HG02970 (cell line): ENCODE data around the gene DNAAF1.
"Not testable (repeated sequence)": the region's sequence is repeated elsewhere in the genome, so short reads cannot be mapped to it uniquely, and the experiment has no call there.

ENCODE experiments used
- ATAC-seq: cut with Tn5 transposase; IDR thresholded peaks from one replicate; pipeline ENCODE4 v1.9.1; 2021; ENCODE audit warnings: mild to moderate bottlenecking, moderate library complexity, moderate number of reproducible peaks; ENCODE audit not compliant: unreplicated experiment, low FRiP score

Gene DNAAF1

DNA sequence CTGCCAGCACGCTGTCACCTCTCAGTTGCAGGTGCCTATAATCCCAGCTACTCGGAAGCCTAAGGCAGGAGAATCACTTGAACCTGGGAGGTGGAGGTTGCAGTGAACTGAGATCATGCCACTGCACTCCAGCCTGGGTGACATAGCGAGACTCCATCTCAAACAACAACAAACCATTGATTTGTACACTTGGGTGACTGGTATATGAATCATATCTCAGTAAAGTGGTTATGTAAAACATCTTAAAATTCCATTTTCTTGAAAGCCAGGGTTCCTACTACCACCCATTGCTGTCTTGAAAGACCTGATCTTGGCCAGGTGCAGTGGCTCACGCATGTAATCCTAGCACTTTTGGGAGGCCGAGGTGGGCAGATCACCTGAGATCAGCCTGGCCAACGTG, 60.0 kb downstream of the DNAAF1 start:
- ATAC-seq, result not testable (repeated sequence)

DNA sequence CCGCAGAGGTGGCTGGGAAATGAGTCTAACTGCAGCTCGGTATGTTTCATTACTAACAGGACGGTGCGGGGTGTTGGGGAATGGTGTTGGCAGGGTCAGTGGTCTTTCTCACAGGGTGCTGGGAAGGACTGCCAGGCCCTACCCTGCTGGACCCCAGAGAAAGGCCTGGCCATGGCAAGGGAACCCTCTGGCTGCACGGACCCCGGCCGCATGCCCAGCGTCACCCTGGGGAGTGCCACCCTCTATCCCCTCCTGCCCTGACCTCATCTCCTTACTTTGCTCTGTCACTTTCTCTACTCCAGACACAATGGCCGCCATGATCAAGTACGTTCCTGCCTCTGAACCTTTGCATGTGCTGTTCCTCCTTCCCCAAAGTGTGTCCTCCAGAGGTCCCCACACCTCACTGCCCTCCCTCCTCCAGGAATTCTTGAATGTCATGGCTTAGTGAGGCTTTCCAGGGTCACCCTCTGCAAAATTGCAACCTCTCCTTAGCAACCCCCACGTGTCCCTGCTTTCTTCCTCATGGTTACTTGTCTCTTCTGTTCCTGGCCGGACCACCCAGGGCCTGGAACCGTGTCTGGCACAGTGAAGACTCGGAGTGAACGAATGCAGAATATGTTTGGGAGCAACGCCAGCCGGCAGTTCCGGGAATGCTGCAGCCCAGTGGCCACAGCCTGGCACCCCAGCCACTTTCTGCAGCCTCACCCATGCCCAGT, 61.0 kb downstream of the DNAAF1 start:
- ATAC-seq, result no peak

DNA sequence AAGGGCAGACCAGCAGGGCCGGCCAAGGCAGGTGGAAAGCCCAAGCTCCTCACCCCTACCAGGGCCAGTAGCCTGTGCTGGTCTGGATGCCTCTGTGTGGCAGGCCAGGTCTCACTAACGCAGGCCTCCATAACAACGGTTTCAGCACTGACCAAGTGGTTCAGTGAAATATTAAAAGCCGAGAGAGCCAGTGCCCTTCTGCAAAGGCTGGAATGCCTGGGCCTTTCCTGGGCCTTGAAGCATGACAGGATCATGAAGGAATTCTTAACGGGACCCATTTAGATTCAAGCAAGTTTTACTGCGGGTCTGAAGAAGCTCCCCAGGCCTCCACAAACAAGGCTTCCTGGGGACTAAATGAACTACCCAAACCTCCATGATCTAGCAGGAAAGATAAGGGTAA, 62.1 kb downstream of the DNAAF1 start:
- ATAC-seq, result no peak

- ATAC-seq, result no peak
These were observed 62.8 kb downstream of the DNAAF1 start for GRCh38 chr16:84207879-84208278.

- no peak for ATAC-seq
These were observed 64.9 kb downstream of the DNAAF1 start for GRCh38 chr16:84209989-84210388.

DNA sequence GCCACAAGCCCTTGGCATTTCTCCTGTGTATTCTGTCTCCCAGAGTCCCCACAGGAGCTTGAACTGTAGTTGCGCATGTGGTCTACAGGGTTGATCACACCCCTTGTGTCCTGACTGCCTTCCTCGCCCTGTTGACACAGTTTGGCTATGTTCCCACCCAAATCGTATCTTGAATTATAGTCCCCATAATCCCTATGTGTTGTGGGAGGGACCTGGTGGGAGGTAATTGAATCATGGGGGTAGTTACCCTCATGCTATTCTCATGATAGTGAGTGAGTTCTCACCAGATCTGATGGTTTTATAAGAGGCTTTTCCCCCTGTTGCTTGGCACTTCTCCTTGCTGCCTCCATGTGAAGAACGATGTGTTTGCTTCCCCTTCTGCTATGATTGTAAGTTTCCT, 67.0 kb downstream of the DNAAF1 start:
- no peak for ATAC-seq

DNA sequence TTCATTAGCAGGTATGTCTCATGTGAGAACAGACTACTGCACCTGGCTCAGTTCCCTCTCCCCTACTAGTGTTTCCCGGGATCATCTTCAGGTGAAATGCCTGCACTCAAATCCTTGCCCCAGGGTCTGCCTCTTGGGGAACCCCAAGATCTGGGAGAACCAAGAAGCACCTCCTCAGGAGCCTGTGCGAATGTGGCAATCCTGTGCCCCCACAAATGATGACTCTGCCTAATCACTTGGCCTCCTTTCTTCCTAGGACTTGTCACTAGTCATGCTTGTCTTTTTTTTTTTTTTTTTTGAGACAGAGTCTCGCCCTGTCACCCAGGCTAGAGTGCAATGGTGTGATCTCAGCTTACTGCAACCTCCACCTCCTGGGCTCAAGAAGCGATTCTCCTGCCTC, 67.5 kb downstream of the DNAAF1 start:
- ATAC-seq, result no peak

GRCh38 chr16:84214451-84215066, 69.5 kb downstream of the DNAAF1 start:
- ATAC-seq, result no peak

DNA sequence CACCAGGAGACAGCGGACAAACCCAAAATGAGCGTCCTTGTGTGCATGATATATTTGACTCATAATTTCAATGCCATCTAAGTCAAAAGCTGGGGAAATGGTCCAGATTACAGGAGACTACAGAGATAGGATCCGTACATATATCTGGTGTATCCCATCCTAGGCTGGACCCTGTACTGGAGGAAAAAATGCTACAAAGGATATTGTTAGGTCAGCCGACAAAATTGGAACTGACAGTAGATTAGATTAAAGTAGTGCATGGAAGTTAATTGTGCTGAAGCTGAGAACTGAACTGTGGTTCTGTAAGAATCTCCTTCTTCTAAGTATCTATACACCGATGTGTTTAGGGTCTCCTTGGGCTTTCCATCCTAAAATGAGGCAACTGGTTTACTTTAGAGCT, 70.4 kb downstream of the DNAAF1 start:
- no peak for ATAC-seq

DNA sequence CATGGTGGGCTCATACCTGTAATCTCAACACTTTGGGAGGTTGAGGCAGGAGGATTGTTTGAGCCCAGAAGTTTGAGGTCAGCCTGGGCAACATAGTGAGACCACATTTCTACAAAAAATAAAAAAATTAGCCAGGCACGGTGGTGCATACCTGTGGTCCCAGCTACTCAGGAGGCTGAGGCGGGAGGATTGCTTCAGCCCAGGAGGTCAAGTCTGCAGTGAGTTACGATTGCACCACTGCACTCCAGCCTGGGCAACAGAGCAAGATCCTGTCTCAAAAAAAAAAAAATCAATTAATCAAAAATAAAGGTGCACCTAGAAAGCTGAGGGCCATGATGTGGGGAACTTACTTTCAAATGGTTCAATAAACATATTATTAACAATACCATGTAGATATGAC, 71.0 kb downstream of the DNAAF1 start:
- not testable (repeated sequence) for ATAC-seq

GRCh38 chr16:84218176-84218823, 73.2 kb downstream of the DNAAF1 start:
- ATAC-seq, result no peak

GRCh38 chr16:84218956-84219355, 73.8 kb downstream of the DNAAF1 start:
- ATAC-seq, result no peak

GRCh38 chr16:84220851-84221250, 75.7 kb downstream of the DNAAF1 start:
- no peak for ATAC-seq

DNA sequence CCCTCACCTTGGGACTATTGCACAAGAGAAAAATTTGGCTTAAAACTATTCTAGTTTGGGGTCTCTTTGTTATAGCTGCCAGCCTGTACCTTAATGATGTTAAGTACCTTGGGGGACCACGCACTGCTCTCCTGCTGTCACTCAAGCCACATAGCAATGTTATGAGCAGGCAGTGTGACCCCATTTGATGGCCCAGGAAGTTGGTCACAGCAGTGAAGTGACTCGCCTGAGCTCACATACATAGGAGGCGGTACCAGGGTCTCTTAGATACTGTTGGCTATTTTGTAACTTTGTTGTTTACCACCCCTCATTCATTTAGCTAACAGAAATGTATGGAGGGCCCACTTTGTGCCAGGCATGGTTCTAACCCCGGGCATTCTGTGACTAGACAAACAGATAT, 78.3 kb downstream of the DNAAF1 start:
- no peak for ATAC-seq

DNA sequence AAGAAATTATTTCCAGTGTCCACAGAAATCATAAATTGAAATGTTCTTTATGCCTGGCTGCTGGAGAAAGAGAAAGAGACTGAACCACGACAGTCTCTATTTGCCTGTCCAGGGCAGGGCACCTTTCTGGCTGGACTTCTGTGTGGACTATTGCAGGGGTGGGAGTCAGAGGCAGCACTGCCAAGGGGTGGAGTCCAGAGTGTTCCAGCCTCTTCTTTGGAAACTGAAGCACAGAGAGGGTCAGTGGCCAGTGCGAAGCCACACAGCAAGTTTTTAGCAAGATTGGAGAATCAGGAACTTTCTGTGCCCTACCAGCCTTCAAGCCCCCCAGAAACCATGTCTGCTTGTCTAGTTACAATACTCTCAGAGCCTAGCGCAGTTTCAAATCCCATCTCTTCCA, 79.4 kb downstream of the DNAAF1 start:
- ATAC-seq, result no peak

GRCh38 chr16:84225126-84225525, 80.0 kb downstream of the DNAAF1 start:
- no peak for ATAC-seq

GRCh38 chr16:84225571-84225970, 80.5 kb downstream of the DNAAF1 start:
- no peak for ATAC-seq

DNA sequence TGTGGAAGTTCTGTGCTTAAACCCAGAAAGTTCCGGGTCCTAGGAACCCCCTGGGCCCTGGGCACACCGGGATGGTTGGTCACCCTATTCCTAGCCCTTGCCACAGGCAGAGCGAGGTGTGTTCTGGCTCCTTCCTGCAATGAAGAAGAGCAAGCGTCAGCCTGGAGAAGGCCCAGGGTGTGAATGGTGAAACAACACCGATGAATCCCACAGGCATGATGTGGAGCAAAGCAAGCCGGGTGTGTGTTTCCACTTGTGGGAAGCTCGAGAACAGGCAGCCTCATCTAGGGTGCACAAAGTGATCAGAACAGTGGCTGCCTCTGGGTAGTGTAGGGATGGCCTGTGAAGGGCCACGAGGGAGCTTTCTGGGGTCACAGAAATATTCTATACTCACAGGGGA, 80.9 kb downstream of the DNAAF1 start:
- ATAC-seq, result no peak
